ENCODE data around the gene MSRB1. TPM values are rescaled to one million over a fixed set of nuclear protein-coding genes. Genes with fewer than 3 reads are reported as not detected.
A peak's percentile ranks its signal among the peaks of the same experiment; 100 is the strongest.
"Not testable (repeated sequence)": the region's sequence is repeated elsewhere in the genome, so short reads cannot be mapped to it uniquely, and the experiment has no call there.

Gene MSRB1
- polyA plus RNA-seq, 2 of the 4 experiments (the other 2 are of a cell fraction), result 27.7 to 37.5 TPM

DNA sequence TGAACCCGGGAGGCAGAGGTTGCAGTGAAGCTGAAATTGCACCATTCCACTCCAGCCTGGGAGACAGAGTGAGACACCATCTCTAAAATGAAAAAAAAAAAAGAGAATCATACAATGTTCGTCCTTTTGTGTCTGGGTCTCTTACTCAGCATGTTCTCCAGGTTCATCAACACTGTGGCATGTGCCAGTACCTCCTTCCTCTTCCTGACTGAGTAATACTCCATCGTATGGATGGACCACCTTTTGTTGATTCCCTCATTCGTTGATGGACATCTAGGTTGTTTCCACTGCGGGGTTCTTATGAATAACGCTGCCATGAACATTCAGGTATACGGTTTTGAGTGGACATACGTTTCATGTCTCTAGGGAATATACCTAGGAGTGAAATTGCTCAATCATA lies 20.6 kb downstream of the MSRB1 start:
- Histone ChIP-seq H3K4me3 (no peak overlapping the region), H3K27ac (peak overlapping the region in 1 of 2 experiments; percentile 88; a peak in 3 of 6 replicates), H3K4me2 (no peak overlapping the region), H3K9me3 (no peaks in the 10 kb centered on the region), H3K4me1 (peaks cover 45% of the 10 kb centered on the region)
- 82% methylated on average over 8 of the region's 8 CpGs for WGBS (ENCODE audit: missing lambda C conversion rate)
- no peak for TF ChIP-seq GATA3 (IDR thresholded peaks at IDR 0.05; ENCODE audit: borderline replicate concordance)
- TF ChIP-seq JUNB (IDR thresholded peaks at IDR 0.05), result no peak
- TF ChIP-seq HOXB13 (CRISPR knock-in tag; IDR thresholded peaks at IDR 0.05; ENCODE audit: low read depth), result no peak
- no peak for TF ChIP-seq JUN (IDR thresholded peaks at IDR 0.05)
- no peak for TF ChIP-seq EP300 (IDR thresholded peaks at IDR 0.05)
- no peak for TF ChIP-seq KDM1A (IDR thresholded peaks at IDR 0.05; ENCODE audit: low read depth)
- DNase-seq (ENCODE audit: low read depth in 1 of 2, low spot score in 1 of 2), result no peak
- CTCF ChIA-PET, result interaction anchor here (1.1 to 2.3 kb wide), 3 partner anchors 19 to 140 kb away, joined by 3 to 10 read pairs (median 4); partner anchors contain the start of genes NUBP2 and SPSB3
- POLR2A ChIA-PET, result interaction anchor here (1.6 kb wide), 1 partner anchor 96 kb away, joined by 4 read pairs; the partner anchor contains the start of genes FAHD1 and HAGH
- ATAC-seq, result no peak
- no peak for FAIRE-seq

DNA sequence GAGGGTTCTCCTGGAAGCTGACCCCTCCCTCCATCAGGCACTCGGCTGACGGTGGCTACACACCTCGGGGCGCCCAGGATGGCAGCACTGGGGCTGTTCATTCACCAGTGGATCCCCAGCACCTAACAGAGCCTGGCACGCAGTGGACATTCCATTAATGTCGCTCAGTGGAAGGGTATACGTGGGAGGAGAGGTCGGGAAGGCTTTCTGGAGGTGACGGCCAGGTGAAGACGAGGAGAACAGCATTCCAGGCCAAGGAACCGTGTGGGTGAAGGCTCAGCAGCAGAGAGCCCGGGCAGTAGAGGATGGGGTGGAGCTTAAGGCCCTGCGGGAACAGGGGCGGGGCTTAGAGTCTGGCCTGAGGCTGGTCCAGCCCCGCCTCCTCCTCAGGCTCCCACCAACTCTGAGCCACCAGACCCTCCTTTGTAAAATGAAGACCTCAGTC lies 22.2 kb downstream of the MSRB1 start:
- ChIA-PET POLR2A (no interaction called here), CTCF (interaction anchor here (1.1 to 2.5 kb wide), 2 partner anchors 8 to 102 kb away, joined by 3 to 20 read pairs; no protein-coding TSS in a partner anchor)
- no peak for TF ChIP-seq NR3C1 (IDR thresholded peaks at IDR 0.05)
- TF ChIP-seq ZC3H11A (IDR thresholded peaks at IDR 0.05), result no peak
- no peak for TF ChIP-seq RNF2 (IDR thresholded peaks at IDR 0.05; ENCODE audit: borderline replicate concordance, low read depth)
- TF ChIP-seq HOXA7 (CRISPR knock-in tag; IDR thresholded peaks at IDR 0.05), result no peak
- TF ChIP-seq POLR2AphosphoS2 (conservative IDR thresholded peaks at IDR 0.05; ENCODE audit: low read length), result no peak
- no peak for TF ChIP-seq HOXB5 (CRISPR knock-in tag; IDR thresholded peaks at IDR 0.05)
- no peak for TF ChIP-seq CEBPB (IDR thresholded peaks at IDR 0.05)
- TF ChIP-seq, protein P1, sequence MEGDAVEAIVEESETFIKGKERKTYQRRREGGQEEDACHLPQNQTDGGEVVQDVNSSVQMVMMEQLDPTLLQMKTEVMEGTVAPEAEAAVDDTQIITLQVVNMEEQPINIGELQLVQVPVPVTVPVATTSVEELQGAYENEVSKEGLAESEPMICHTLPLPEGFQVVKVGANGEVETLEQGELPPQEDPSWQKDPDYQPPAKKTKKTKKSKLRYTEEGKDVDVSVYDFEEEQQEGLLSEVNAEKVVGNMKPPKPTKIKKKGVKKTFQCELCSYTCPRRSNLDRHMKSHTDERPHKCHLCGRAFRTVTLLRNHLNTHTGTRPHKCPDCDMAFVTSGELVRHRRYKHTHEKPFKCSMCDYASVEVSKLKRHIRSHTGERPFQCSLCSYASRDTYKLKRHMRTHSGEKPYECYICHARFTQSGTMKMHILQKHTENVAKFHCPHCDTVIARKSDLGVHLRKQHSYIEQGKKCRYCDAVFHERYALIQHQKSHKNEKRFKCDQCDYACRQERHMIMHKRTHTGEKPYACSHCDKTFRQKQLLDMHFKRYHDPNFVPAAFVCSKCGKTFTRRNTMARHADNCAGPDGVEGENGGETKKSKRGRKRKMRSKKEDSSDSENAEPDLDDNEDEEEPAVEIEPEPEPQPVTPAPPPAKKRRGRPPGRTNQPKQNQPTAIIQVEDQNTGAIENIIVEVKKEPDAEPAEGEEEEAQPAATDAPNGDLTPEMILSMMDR (IDR thresholded peaks at IDR 0.05), result no peak
- TF ChIP-seq ZFP36 (IDR thresholded peaks at IDR 0.05; ENCODE audit: borderline replicate concordance, partially characterized antibody), result no peak
- TF ChIP-seq JUN (IDR thresholded peaks at IDR 0.05), result no peak
- TF ChIP-seq, protein P2, sequence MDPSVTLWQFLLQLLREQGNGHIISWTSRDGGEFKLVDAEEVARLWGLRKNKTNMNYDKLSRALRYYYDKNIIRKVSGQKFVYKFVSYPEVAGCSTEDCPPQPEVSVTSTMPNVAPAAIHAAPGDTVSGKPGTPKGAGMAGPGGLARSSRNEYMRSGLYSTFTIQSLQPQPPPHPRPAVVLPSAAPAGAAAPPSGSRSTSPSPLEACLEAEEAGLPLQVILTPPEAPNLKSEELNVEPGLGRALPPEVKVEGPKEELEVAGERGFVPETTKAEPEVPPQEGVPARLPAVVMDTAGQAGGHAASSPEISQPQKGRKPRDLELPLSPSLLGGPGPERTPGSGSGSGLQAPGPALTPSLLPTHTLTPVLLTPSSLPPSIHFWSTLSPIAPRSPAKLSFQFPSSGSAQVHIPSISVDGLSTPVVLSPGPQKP (IDR thresholded peaks at IDR 0.05; ENCODE audit: low read depth, low read length), result no peak
- TF ChIP-seq, protein P3, sequence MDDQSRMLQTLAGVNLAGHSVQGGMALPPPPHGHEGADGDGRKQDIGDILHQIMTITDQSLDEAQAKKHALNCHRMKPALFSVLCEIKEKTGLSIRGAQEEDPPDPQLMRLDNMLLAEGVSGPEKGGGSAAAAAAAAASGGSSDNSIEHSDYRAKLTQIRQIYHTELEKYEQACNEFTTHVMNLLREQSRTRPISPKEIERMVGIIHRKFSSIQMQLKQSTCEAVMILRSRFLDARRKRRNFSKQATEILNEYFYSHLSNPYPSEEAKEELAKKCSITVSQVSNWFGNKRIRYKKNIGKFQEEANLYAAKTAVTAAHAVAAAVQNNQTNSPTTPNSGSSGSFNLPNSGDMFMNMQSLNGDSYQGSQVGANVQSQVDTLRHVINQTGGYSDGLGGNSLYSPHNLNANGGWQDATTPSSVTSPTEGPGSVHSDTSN (IDR thresholded peaks at IDR 0.05), result no peak
- TF ChIP-seq MYC (IDR thresholded peaks at IDR 0.05; ENCODE audit: borderline replicate concordance, low read length), result no peak
- no peak for TF ChIP-seq RARB (CRISPR knock-in tag; IDR thresholded peaks at IDR 0.05)
- DNase-seq (ENCODE audit: low read depth in 1 of 2, low spot score in 1 of 2) (peak in 1 of 2 experiments; percentile 53), FAIRE-seq (no peak), ATAC-seq (peak in 1 of 2 experiments; percentile 46; a peak in 3 of 6 replicates)
- peak overlapping the region; percentile 17; the same call in 1 of the 3 replicates for H3K4me2 ChIP-seq
- no peak overlapping the region for H3K4me3 ChIP-seq
- 40% methylated on average over 15 of the region's 15 CpGs for WGBS (ENCODE audit: missing lambda C conversion rate)
- H3K4me1 ChIP-seq, result peaks cover 37% of the 10 kb centered on the region
- peak overlapping the region in 1 of 2 experiments; percentile 40; a peak in 2 of 6 replicates for H3K27ac ChIP-seq
- H3K9me3 ChIP-seq, result no peaks in the 10 kb centered on the region

DNA sequence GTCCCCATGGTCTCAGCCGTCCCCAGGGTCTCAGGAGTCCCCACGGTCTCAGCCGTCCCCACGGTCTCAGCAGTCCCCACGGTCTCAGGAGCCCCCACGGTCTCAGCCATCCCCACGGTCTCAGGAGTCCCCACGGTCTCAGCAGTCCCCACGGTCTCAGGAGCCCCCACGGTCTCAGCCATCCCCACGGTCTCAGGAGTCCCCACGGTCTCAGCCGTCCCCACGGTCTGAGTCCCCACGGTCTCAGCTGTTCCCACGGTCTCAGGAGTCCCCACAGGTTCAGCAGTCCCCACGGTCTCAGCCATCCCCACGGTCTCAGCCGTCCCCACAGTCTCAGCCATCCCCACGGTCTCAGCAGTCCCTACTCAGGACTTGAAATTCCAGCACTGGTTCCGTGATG lies 22.9 kb downstream of the MSRB1 start:
- POLR2A ChIA-PET; DNase-seq (ENCODE audit: low read depth in 1 of 2, low spot score in 1 of 2); H3K4me3 ChIP-seq; H3K27ac ChIP-seq; H3K4me2 ChIP-seq; FAIRE-seq; ATAC-seq; H3K9me3 ChIP-seq: not testable (repeated sequence)
- CTCF ChIA-PET, result interaction anchor here (0.6 to 2.5 kb wide), 2 partner anchors 9 to 12 kb away, joined by 3 to 20 read pairs; no protein-coding TSS in a partner anchor
- 65% methylated on average over 20 of the region's 21 CpGs for WGBS (ENCODE audit: missing lambda C conversion rate)
- H3K4me1 ChIP-seq, result peaks cover 38% of the 10 kb centered on the region

All from A549 (cell line).